GM18909 (cell line): ENCODE data around the gene EPN1.

Source experiments
- ATAC-seq: cut with Tn5 transposase; IDR thresholded peaks from one replicate; pipeline ENCODE4 v1.9.1; 2021; ENCODE audit warnings: mild to moderate bottlenecking; ENCODE audit not compliant: unreplicated experiment, poor library complexity

Gene EPN1

GRCh38 chr19:55645512-55645881 is 29.5 kb upstream of the EPN1 start:
- ATAC-seq = no peak

GRCh38 chr19:55646889-55647731 is 27.9 kb upstream of the EPN1 start:
- no peak for ATAC-seq

GRCh38 chr19:55647732-55648584 is 27.1 kb upstream of the EPN1 start, which contains the start of gene CCDC106:
Gene CCDC106 (plus strand): TSS chr19:55648212. CDS start chr19:55649047, 835 bp downstream.
- ATAC-seq = no peak

GRCh38 chr19:55648585-55649267 is 26.3 kb upstream of the EPN1 start:
- no peak for ATAC-seq

- ATAC-seq = no peak
Observed at GRCh38 chr19:55649268-55650125, 25.5 kb upstream of the EPN1 start.

GRCh38 chr19:55650126-55650557 is 24.9 kb upstream of the EPN1 start:
- no peak for ATAC-seq

- ATAC-seq = no peak
Observed at GRCh38 chr19:55650602-55651230, 24.3 kb upstream of the EPN1 start.

GRCh38 chr19:55651236-55651635 is 23.8 kb upstream of the EPN1 start:
- no peak for ATAC-seq

GRCh38 chr19:55652311-55653128 is 22.5 kb upstream of the EPN1 start:
- ATAC-seq = no peak

- ATAC-seq = peak; percentile 48
Observed at GRCh38 chr19:55653651-55654322, 21.2 kb upstream of the EPN1 start.

GRCh38 chr19:55654323-55654867 is 20.6 kb upstream of the EPN1 start:
- ATAC-seq = peak; percentile 62

GRCh38 chr19:55654868-55655647 is 20.0 kb upstream of the EPN1 start, which contains the start of gene U2AF2:
Gene U2AF2 (plus strand): TSS chr19:55655035. CDS start chr19:55655105, 70 bp downstream.
- peak; percentile 47 for ATAC-seq

GRCh38 chr19:55655648-55656040 is 19.4 kb upstream of the EPN1 start:
- ATAC-seq = no peak

GRCh38 chr19:55656552-55656951 is 18.5 kb upstream of the EPN1 start:
- ATAC-seq = no peak

- no peak for ATAC-seq
Observed at GRCh38 chr19:55656988-55657747, 17.9 kb upstream of the EPN1 start.

GRCh38 chr19:55658846-55659459 is 16.1 kb upstream of the EPN1 start:
- ATAC-seq = no peak
